HepG2 (cell line): ENCODE measurements around the gene HSP90AB1. TPM values are rescaled to one million over a fixed set of nuclear protein-coding genes. Genes with fewer than 3 reads are reported as not detected.

ENCODE experiments used
- AGO2 ChIP-seq: fragments of 200-400 bp; formaldehyde crosslinking; optimal IDR thresholded peaks from 2 replicates; pipeline ENCODE3; 2017; ENCODE audit warnings: mild to moderate bottlenecking, low read depth, low read length, moderate library complexity
- ARNT ChIP-seq: fragments of 450-650 bp; IDR thresholded peaks from 2 replicates; pipeline ENCODE4 v1.6.1; 2017
- CEBPB ChIP-seq: IDR thresholded peaks from 2 replicates; pipeline ENCODE4 v1.6.1; 2011; ENCODE audit warnings: low read depth, low read length, improper control_type of control experiment, borderline replicate concordance
- CEBPG ChIP-seq: IDR thresholded peaks from 2 replicates; pipeline ENCODE4 v1.6.1; 2016
- GABPA ChIP-seq, 2 experiments: IDR thresholded peaks; 2 replicates each; pipeline ENCODE4 v1.6.1; 2011 to 2016; ENCODE audit warnings: low read depth in 2 of 2, low read length in 1 of 2, missing biosample characterization in 1 of 2, missing genetic modification characterization in 1 of 2
- GATAD2A ChIP-seq: IDR thresholded peaks from 2 replicates; pipeline ENCODE4 v1.6.1; 2016
- HNF1A ChIP-seq, 2 experiments: sonication (generic) in 1 of 2; formaldehyde crosslinking in 1 of 2; IDR thresholded peaks; 2 replicates each; pipeline versions ENCODE4 v1.4.0 to v1.6.1; 2016 to 2020; ENCODE audit warnings: borderline replicate concordance in 1 of 2, low read depth in 1 of 2, mild to moderate bottlenecking in 1 of 2, missing genetic modification reagents in 1 of 2
- HNRNPL ChIP-seq: fragments of 200-400 bp; formaldehyde crosslinking; IDR thresholded peaks from 2 replicates; pipeline ENCODE4 v1.6.1; 2017; ENCODE audit warnings: mild to moderate bottlenecking, low read depth, low read length
- IKZF1 ChIP-seq: fragments of 450-650 bp; IDR thresholded peaks from 2 replicates; pipeline ENCODE4 v1.7.1; 2016
- KMT2A ChIP-seq: sonication (generic); formaldehyde crosslinking; IDR thresholded peaks from 2 replicates; pipeline ENCODE4 v1.4.0; 2020; ENCODE audit warnings: missing genetic modification reagents
- PHF20 ChIP-seq: sonication (generic); formaldehyde crosslinking; IDR thresholded peaks from 2 replicates; pipeline ENCODE4 v1.5.0; 2020; ENCODE audit warnings: mild to moderate bottlenecking, missing genetic modification reagents
- SUZ12 ChIP-seq: fragments of 150-350 bp; IDR thresholded peaks from 2 replicates; pipeline ENCODE4 v1.6.1; 2014; ENCODE audit warnings: low read depth, low read length
- ZBTB25 ChIP-seq: IDR thresholded peaks from 2 replicates; pipeline ENCODE4 v1.6.1; 2018; ENCODE audit warnings: missing genetic modification reagents
- ZC3H4 ChIP-seq: sonication (generic); formaldehyde crosslinking; IDR thresholded peaks from 2 replicates; pipeline ENCODE4 v1.4.0; 2020; ENCODE audit warnings: missing genetic modification reagents, borderline replicate concordance
- ZNF12 ChIP-seq: sonication (generic); formaldehyde crosslinking; IDR thresholded peaks from 2 replicates; pipeline ENCODE4 v1.5.0; 2020; ENCODE audit warnings: missing genetic modification reagents
- ZNF121 ChIP-seq: sonication (generic); formaldehyde crosslinking; IDR thresholded peaks from 2 replicates; pipeline ENCODE4 v1.5.0; 2020; ENCODE audit warnings: mild to moderate bottlenecking, missing genetic modification reagents
- ZNF18 ChIP-seq: sonication (generic); formaldehyde crosslinking; IDR thresholded peaks from 2 replicates; pipeline ENCODE4 v1.8.0; 2022; ENCODE audit warnings: mild to moderate bottlenecking, missing genetic modification reagents; ENCODE audit not compliant: insufficient replicate concordance
- polyA plus RNA-seq, 8 experiments: library from polyadenylated mRNA; depleted of rRNA in 3 of 8; stranded (reverse) in 7 of 8; unstranded in 1 of 8; fragments of >200 nt; fragmentation: Illumina TruSeq in 4 of 8; extraction: Trizol in 4 of 8; gene quantifications; 2 replicates each; pipeline versions ENCODE4 v1.2.1 to v1.2.3, GENCODE V29; 2011 to 2016; ENCODE audit warnings: low read depth in 4 of 8, missing spikeins in 1 of 8, mixed read lengths in 1 of 8; ENCODE audit not compliant: insufficient read depth in 1 of 8
- total RNA-seq, 5 experiments: library from RNA; depleted of rRNA; stranded (reverse); fragments of >200 nt; fragmentation: Illumina TruSeq; extraction: Trizol; gene quantifications; 2 replicates each; pipeline ENCODE4 v1.2.3, GENCODE V29; 2016; ENCODE audit warnings: low read depth in 1 of 5
- TF ChIP-seq, protein P1 (sequence below): sonication (generic); formaldehyde crosslinking; IDR thresholded peaks from 2 replicates; pipeline ENCODE4 v1.8.1; 2023; ENCODE audit warnings: mild to moderate bottlenecking, missing genetic modification reagents
- TF ChIP-seq, protein P2 (sequence below): sonication (generic); formaldehyde crosslinking; IDR thresholded peaks from 2 replicates; pipeline ENCODE4 v1.5.0; 2020; ENCODE audit warnings: missing genetic modification reagents

The HSP90AB1 gene
- total and polyA plus RNA-seq, 2 of the 13 experiments (the other 11 are each of a cell fraction or from before 2014, with no cell fraction given) = 1,325 to 1,472 TPM

DNA sequence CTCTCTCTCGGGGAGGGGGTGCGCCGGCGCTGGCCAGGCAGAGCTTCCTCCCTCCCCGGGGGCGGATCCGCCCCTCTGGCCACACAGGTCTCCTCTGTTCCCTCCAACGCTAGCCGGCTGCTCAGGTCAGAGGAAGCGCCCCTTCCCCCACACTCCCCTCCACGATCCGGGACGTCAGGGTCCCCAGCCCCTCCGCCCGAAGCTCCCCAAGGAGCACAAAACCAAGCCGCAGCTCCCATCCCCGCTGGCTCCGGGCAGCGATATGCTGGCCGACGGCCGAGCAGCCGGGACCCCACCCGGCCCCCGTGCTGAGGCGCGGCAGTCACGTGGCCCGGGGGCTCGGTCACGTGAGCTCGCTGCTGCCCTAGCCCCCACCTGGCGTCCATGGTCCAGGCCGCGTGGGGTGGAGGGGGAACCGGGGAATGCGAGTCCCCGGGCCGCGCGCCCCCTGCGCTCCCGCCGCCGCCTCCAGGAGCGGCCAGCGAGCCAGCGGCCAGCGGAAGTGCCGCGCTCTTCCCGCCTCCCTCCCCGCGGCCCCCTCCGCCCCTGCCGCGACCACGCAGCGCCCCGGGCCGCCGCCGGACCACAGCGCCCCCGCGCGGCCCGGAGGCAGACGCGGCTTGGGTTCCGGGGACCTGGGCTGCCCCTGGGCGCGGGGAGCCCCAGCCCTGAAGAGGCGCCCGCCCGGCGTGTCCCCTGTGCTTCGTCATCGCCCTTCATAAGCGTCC lies 10.3 kb downstream of the HSP90AB1 start, which contains the start of gene SLC35B2 (continued):
- TF ChIP-seq, protein P1, sequence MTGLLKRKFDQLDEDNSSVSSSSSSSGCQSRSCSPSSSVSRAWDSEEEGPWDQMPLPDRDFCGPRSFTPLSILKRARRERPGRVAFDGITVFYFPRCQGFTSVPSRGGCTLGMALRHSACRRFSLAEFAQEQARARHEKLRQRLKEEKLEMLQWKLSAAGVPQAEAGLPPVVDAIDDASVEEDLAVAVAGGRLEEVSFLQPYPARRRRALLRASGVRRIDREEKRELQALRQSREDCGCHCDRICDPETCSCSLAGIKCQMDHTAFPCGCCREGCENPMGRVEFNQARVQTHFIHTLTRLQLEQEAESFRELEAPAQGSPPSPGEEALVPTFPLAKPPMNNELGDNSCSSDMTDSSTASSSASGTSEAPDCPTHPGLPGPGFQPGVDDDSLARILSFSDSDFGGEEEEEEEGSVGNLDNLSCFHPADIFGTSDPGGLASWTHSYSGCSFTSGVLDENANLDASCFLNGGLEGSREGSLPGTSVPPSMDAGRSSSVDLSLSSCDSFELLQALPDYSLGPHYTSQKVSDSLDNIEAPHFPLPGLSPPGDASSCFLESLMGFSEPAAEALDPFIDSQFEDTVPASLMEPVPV (CRISPR knock-in tag) = peak; percentile 91; the same call in 1 of the 2 replicates
- TF ChIP-seq SUZ12 = no peak
- 0 out of 2 replicates have a peak, but pooled peaks have one; percentile 1 for TF ChIP-seq CEBPG (CRISPR knock-in tag)
- peak; percentile 77; the same call in 1 of the 2 replicates for TF ChIP-seq ZNF121
- TF ChIP-seq ZC3H4 (CRISPR knock-in tag) = peak; percentile 38; the same call in 1 of the 2 replicates
- TF ChIP-seq ZNF12 (CRISPR knock-in tag) = no peak; the same call in none of the 2 replicates
- TF ChIP-seq GATAD2A (CRISPR knock-in tag) = peak; percentile 71; the same call in 1 of the 2 replicates
- peak; percentile 62 for TF ChIP-seq ZNF18 (CRISPR knock-in tag)
- TF ChIP-seq, protein P2, sequence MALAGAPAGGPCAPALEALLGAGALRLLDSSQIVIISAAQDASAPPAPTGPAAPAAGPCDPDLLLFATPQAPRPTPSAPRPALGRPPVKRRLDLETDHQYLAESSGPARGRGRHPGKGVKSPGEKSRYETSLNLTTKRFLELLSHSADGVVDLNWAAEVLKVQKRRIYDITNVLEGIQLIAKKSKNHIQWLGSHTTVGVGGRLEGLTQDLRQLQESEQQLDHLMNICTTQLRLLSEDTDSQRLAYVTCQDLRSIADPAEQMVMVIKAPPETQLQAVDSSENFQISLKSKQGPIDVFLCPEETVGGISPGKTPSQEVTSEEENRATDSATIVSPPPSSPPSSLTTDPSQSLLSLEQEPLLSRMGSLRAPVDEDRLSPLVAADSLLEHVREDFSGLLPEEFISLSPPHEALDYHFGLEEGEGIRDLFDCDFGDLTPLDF (CRISPR knock-in tag) = 0 out of 2 replicates have a peak, but pooled peaks have one; percentile 39
- no peak for TF ChIP-seq CEBPB
- TF ChIP-seq KMT2A (CRISPR knock-in tag) = 0 out of 2 replicates have a peak, but pooled peaks have one; percentile 15
- peak; percentile 97 for TF ChIP-seq ZBTB25 (CRISPR knock-in tag)
- no peak for TF ChIP-seq IKZF1
- no peak for TF ChIP-seq ARNT
- TF ChIP-seq GABPA (IDR thresholded peaks at IDR 0.05; ENCODE audit: low read depth, low read length) = no peak
- TF ChIP-seq GABPA (CRISPR knock-in tag; IDR thresholded peaks at IDR 0.05; ENCODE audit: low read depth) = peak; percentile 58
- TF ChIP-seq HNF1A (IDR thresholded peaks at IDR 0.05; ENCODE audit: low read depth) = no peak
- peak; percentile 71 for TF ChIP-seq HNF1A (CRISPR knock-in tag; IDR thresholded peaks at IDR 0.05; ENCODE audit: borderline replicate concordance)
- TF ChIP-seq AGO2 = peak; percentile 97
- TF ChIP-seq PHF20 (CRISPR knock-in tag) = peak; percentile 79
- TF ChIP-seq HNRNPL = peak; percentile 81
